Trophoblast cell (in vitro differentiated cells and primary cell): ENCODE results near the gene HLA-E.
"Not testable (repeated sequence)": the region's sequence is repeated elsewhere in the genome, so short reads cannot be mapped to it uniquely, and the experiment has no call there.

Experiments used
- DNase-seq, 2 donors: peaks; one replicate each; pipeline ENCODE4 v3.0.0-alpha.2; 2016
- H2AFZ ChIP-seq: 2 replicates; pipeline ENCODE4 v1.6.1; 2013; ENCODE audit warnings: low read length, moderate library complexity, mild to moderate bottlenecking; ENCODE audit not compliant: insufficient read depth, poor library complexity
- H2AK5ac ChIP-seq: 2 replicates; pipeline ENCODE4 v1.6.1; 2013; ENCODE audit warnings: mild to moderate bottlenecking, low read length
- H2BK120ac ChIP-seq: 2 replicates; pipeline ENCODE4 v1.6.1; 2013; ENCODE audit warnings: low read length, mild to moderate bottlenecking, moderate library complexity; ENCODE audit not compliant: insufficient read depth, poor library complexity
- H2BK12ac ChIP-seq: 2 replicates; pipeline ENCODE4 v1.6.1; 2013; ENCODE audit warnings: mild to moderate bottlenecking, low read length, moderate library complexity
- H2BK5ac ChIP-seq: 2 replicates; pipeline ENCODE4 v1.6.1; 2013; ENCODE audit warnings: low read length, low read depth, moderate library complexity, mild to moderate bottlenecking; ENCODE audit not compliant: poor library complexity
- H3K14ac ChIP-seq: 2 replicates; pipeline ENCODE4 v1.6.1; 2013; ENCODE audit warnings: mild to moderate bottlenecking, low read length
- H3K18ac ChIP-seq: 2 replicates; pipeline ENCODE4 v1.6.1; 2013; ENCODE audit warnings: mild to moderate bottlenecking, low read length
- H3K23ac ChIP-seq: 2 replicates; pipeline ENCODE4 v1.6.1; 2013; ENCODE audit warnings: low read length
- H3K27ac ChIP-seq: 2 replicates; pipeline ENCODE4 v1.5.1; 2013; ENCODE audit warnings: low read depth, mild to moderate bottlenecking, inconsistent platforms, low read length, moderate library complexity
- H3K27me3 ChIP-seq: 2 replicates; pipeline ENCODE4 v1.6.1; 2013; ENCODE audit warnings: inconsistent platforms, mild to moderate bottlenecking, low read length, moderate library complexity; ENCODE audit not compliant: insufficient read depth
- H3K36me3 ChIP-seq, 2 experiments: 1 replicate in 1 of 2; 2 replicates in 1 of 2; pipeline ENCODE4 v1.6.1; 2013; ENCODE audit warnings: low read length in 2 of 2, mild to moderate bottlenecking in 2 of 2, moderate library complexity in 1 of 2; ENCODE audit not compliant: insufficient read depth in 2 of 2, control insufficient read depth in 1 of 2
- H3K4ac ChIP-seq: 2 replicates; pipeline ENCODE4 v1.6.1; 2013; ENCODE audit warnings: low read depth, mild to moderate bottlenecking, low read length, moderate library complexity
- H3K4me1 ChIP-seq, 2 experiments: 1 replicate in 1 of 2; 2 replicates in 1 of 2; pipeline ENCODE4 v1.6.1; 2013; ENCODE audit warnings: low read length in 2 of 2, mild to moderate bottlenecking in 2 of 2, moderate library complexity in 1 of 2; ENCODE audit not compliant: insufficient read depth in 2 of 2, control insufficient read depth in 1 of 2
- H3K4me2 ChIP-seq: 2 replicates; pipeline ENCODE4 v1.6.1; 2013; ENCODE audit warnings: inconsistent platforms, mild to moderate bottlenecking, low read length, moderate library complexity
- H3K4me3 ChIP-seq: 2 replicates; pipeline ENCODE4 v1.5.1; 2013; ENCODE audit warnings: mild to moderate bottlenecking, low read depth, low read length, inconsistent platforms
- H3K79me1 ChIP-seq: one replicate; pipeline ENCODE4 v1.6.1; 2013; ENCODE audit warnings: low read length
- H3K79me2 ChIP-seq: 2 replicates; pipeline ENCODE4 v1.6.1; 2013; ENCODE audit warnings: low read length, mild to moderate bottlenecking; ENCODE audit not compliant: control insufficient read depth, insufficient read depth, poor library complexity
- H3K9ac ChIP-seq: 2 replicates; pipeline ENCODE4 v1.6.1; 2013; ENCODE audit warnings: mild to moderate bottlenecking, low read length
- H3K9me3 ChIP-seq: 2 replicates; pipeline ENCODE4 v1.6.1; 2013; ENCODE audit warnings: low read depth, mild to moderate bottlenecking, control low read depth, inconsistent platforms, low read length; ENCODE audit not compliant: insufficient read depth
- H4K12ac ChIP-seq: 2 replicates; pipeline ENCODE4 v1.6.1; 2013; ENCODE audit warnings: low read depth, mild to moderate bottlenecking, low read length, moderate library complexity
- H4K8ac ChIP-seq: 2 replicates; pipeline ENCODE4 v1.6.1; 2013; ENCODE audit warnings: low read depth, mild to moderate bottlenecking, low read length, moderate library complexity
- H4K91ac ChIP-seq: one replicate; pipeline ENCODE4 v1.6.1; 2013; ENCODE audit warnings: low read depth, mild to moderate bottlenecking, low read length, moderate library complexity
- WGBS: extraction: QIAGEN DNeasy Blood & Tissue Kit; methylation state at CpG from one replicate; pipeline ENCODE4 v1.1.7; 2013; ENCODE audit warnings: missing lambda C conversion rate; ENCODE audit not compliant: insufficient read length, insufficient coverage; ENCODE audit errors: extremely low coverage; 5-methylcytosine and 5-hydroxymethylcytosine counted together

HLA-E gene

GRCh38 chr6:30488697-30489080, 620 bp upstream of the HLA-E start:
- no CpG with 5 or more reads among the region's 6 CpGs for WGBS
- DNase-seq, H3K4me1 ChIP-seq, H4K91ac ChIP-seq, H4K12ac ChIP-seq, H3K9me3 ChIP-seq, H2AK5ac ChIP-seq, H3K79me2 ChIP-seq, H3K14ac ChIP-seq, H3K27me3 ChIP-seq, H3K27ac ChIP-seq, H3K4ac ChIP-seq, H2BK12ac ChIP-seq, H3K4me3 ChIP-seq, H2BK5ac ChIP-seq, H3K9ac ChIP-seq, H3K23ac ChIP-seq, H3K18ac ChIP-seq, H3K79me1 ChIP-seq, H2BK120ac ChIP-seq: not testable (repeated sequence)
- Histone ChIP-seq H3K36me3 (peaks cover 19 to 25% of the 10 kb centered on the region in 2 experiments), H4K8ac (peak overlapping the region; percentile 81), H2AFZ (peak overlapping the region; percentile 64), H3K4me2 (peak overlapping the region; percentile 95)

- Histone ChIP-seq H4K12ac (peak overlapping the region; percentile 0), H4K8ac (peak overlapping the region; percentile 79), H3K9me3 (no peaks in the 10 kb centered on the region), H2AFZ (peak overlapping the region; percentile 88), H3K18ac (peak overlapping the region; percentile 56), H2BK120ac (no peak overlapping the region), H2BK5ac (peak overlapping the region; percentile 0), H3K23ac (no peak overlapping the region), H3K79me2 (peaks cover 3% of the 10 kb centered on the region), H3K9ac (peak overlapping the region; percentile 69), H3K36me3 (peaks cover 21 to 25% of the 10 kb centered on the region in 2 experiments), H3K4me1 (peaks cover 4 to 5% of the 10 kb centered on the region in 2 experiments), H3K4ac (no peak overlapping the region), H4K91ac (peak overlapping the region; percentile 11), H3K79me1 (peaks cover 4% of the 10 kb centered on the region), H3K4me2 (peak overlapping the region; percentile 95), H3K4me3 (peak overlapping the region; percentile 85), H2AK5ac (peak overlapping the region; percentile 20), H2BK12ac (no peak overlapping the region), H3K14ac (peak overlapping the region; percentile 13), H3K27ac (no peak overlapping the region), H3K27me3 (no peaks in the 10 kb centered on the region)
- no CpG with 5 or more reads among the region's 38 CpGs for WGBS
- DNase-seq = peak; percentile 51 to 66
These were observed 942 bp downstream of the HLA-E start for GRCh38 chr6:30490026-30490876.

GRCh38 chr6:30491291-30491953, 2.1 kb downstream of the HLA-E start:
- not testable (repeated sequence) for H2BK5ac ChIP-seq, H3K9ac ChIP-seq, H3K79me2 ChIP-seq, H3K23ac ChIP-seq, H2BK12ac ChIP-seq, H3K27ac ChIP-seq, H4K8ac ChIP-seq, H3K27me3 ChIP-seq, DNase-seq, H2AK5ac ChIP-seq, H4K12ac ChIP-seq, H3K4ac ChIP-seq, H2AFZ ChIP-seq, H3K4me2 ChIP-seq, H3K4me1 ChIP-seq, H3K79me1 ChIP-seq, H3K9me3 ChIP-seq, H3K4me3 ChIP-seq, H3K14ac ChIP-seq, H4K91ac ChIP-seq, H3K18ac ChIP-seq, H2BK120ac ChIP-seq
- WGBS = no CpG with 5 or more reads among the region's 14 CpGs
- peaks cover 21 to 25% of the 10 kb centered on the region in 2 experiments for H3K36me3 ChIP-seq

- no peak overlapping the region for H3K4ac ChIP-seq
- no peak overlapping the region for H3K14ac ChIP-seq
- WGBS = no CpG with 5 or more reads among the region's 16 CpGs
- peaks cover 3% of the 10 kb centered on the region for H3K79me2 ChIP-seq
- no peaks in the 10 kb centered on the region for H3K27me3 ChIP-seq
- H3K9ac ChIP-seq = no peak overlapping the region
- H3K36me3 ChIP-seq = peaks cover 21 to 25% of the 10 kb centered on the region in 2 experiments
- no peak overlapping the region for H3K27ac ChIP-seq
- no peak overlapping the region for H3K4me3 ChIP-seq
- H3K79me1 ChIP-seq = peaks cover 4% of the 10 kb centered on the region
- no peak overlapping the region for H2BK120ac ChIP-seq
- H4K12ac ChIP-seq = no peak overlapping the region
- H2AFZ ChIP-seq = no peak overlapping the region
- H2AK5ac ChIP-seq = no peak overlapping the region
- no peak overlapping the region for H3K4me2 ChIP-seq
- H3K23ac ChIP-seq = no peak overlapping the region
- H4K8ac ChIP-seq = no peak overlapping the region
- no peak overlapping the region for H4K91ac ChIP-seq
- no peak overlapping the region for H3K18ac ChIP-seq
- H2BK5ac ChIP-seq = no peak overlapping the region
- no peak for DNase-seq
- peaks cover 5% of the 10 kb centered on the region in 2 experiments for H3K4me1 ChIP-seq
- no peaks in the 10 kb centered on the region for H3K9me3 ChIP-seq
- no peak overlapping the region for H2BK12ac ChIP-seq
These were observed 3.0 kb downstream of the HLA-E start for GRCh38 chr6:30491991-30492952.
